ENCODE measurements around the gene TBX15. TPM values are rescaled to one million over a fixed set of nuclear protein-coding genes. Genes with fewer than 3 reads are reported as not detected.

Gene TBX15
- total and polyA plus RNA-seq, 9 of the 15 experiments (the other 6 are each of a cell fraction or from before 2014, with no cell fraction given), result 0.03 to 3.4 (median 2.3) TPM

DNA sequence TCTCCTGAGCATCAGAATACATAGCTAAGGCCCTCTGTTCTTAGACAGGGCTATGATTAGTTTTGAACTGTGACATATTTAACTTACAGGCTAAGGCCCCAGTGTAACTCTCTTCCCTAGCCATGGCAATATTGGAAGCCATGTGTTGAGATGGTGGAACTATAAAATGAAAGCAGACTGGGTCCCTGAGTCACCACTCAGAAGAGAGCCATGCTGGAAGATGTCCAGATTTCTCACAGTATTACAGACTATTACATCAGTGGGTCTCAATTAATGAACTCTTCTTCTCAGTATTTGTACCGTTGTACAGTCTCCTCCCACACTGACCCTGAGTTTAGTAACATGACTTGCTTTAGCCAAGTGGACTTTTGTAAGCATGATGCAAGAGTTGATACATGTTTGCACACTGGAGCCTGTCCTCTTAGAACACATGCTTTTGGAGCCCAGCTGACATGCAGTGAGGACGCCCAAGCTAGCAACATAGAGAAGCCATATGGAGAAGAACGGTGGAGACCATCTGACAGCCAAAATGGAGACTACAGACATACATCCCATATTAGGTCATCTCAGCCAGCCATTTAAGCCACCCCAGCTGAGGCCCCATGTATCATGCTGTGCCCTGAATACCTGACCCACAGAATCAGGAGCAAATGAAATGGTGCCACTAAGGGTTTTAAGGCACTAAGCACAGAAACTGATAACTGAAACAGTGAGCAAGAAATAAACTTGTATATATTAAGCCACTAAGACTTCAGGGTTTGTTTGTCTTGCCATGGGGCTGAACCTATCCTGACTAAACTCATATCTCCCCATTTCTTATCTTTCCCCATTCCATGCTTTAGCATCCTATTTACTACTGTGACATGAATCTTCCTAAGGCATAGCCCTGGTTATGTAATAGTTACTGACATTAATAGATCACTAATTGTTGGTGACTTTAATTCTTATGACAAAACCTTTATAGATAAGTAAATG, 24.4 kb downstream of the TBX15 start (continued):
- TF ChIP-seq, protein P1, sequence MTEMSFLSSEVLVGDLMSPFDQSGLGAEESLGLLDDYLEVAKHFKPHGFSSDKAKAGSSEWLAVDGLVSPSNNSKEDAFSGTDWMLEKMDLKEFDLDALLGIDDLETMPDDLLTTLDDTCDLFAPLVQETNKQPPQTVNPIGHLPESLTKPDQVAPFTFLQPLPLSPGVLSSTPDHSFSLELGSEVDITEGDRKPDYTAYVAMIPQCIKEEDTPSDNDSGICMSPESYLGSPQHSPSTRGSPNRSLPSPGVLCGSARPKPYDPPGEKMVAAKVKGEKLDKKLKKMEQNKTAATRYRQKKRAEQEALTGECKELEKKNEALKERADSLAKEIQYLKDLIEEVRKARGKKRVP (CRISPR knock-in tag; IDR thresholded peaks at IDR 0.05), result peak; percentile 100
- TF ChIP-seq ZNF133 (CRISPR knock-in tag; IDR thresholded peaks at IDR 0.05) (no peak), POLR2H (tag; IDR thresholded peaks at IDR 0.05; ENCODE audit: low read depth) (peak; percentile 69), ZNF24 (IDR thresholded peaks at IDR 0.05) (peak; percentile 32; the same call in 1 of the 2 replicates), NCOR1 (IDR thresholded peaks at IDR 0.05) (no peak), MECOM (CRISPR knock-in tag; IDR thresholded peaks at IDR 0.05) (no peak; the same call in none of the 2 replicates), ZNF57 (CRISPR knock-in tag; IDR thresholded peaks at IDR 0.05) (no peak), MAZ (CRISPR knock-in tag; conservative IDR thresholded peaks at IDR 0.05 in 1 of 2, IDR thresholded peaks at IDR 0.05 in 1 of 2) (peak; percentile 61 to 77; a peak in 3 of 4 replicates), KLF6 (CRISPR knock-in tag; IDR thresholded peaks at IDR 0.05; ENCODE audit: borderline replicate concordance) (peak; percentile 89), RNF2 (IDR thresholded peaks at IDR 0.05) (peak; percentile 79; the same call in 1 of the 2 replicates), ZNF274 (IDR thresholded peaks at IDR 0.05; ENCODE audit: borderline replicate concordance, low read depth, low read length) (no peak), MAFG (tag; conservative IDR thresholded peaks at IDR 0.05) (peak; percentile 50; the same call in 1 of the 2 replicates), ZFP30 (CRISPR knock-in tag; IDR thresholded peaks at IDR 0.05; ENCODE audit: borderline replicate concordance) (no peak), ZNF561 (CRISPR knock-in tag; conservative IDR thresholded peaks at IDR 0.05) (0 out of 2 replicates have a peak, but pooled peaks have one; percentile 52)
- TF ChIP-seq, protein P2, sequence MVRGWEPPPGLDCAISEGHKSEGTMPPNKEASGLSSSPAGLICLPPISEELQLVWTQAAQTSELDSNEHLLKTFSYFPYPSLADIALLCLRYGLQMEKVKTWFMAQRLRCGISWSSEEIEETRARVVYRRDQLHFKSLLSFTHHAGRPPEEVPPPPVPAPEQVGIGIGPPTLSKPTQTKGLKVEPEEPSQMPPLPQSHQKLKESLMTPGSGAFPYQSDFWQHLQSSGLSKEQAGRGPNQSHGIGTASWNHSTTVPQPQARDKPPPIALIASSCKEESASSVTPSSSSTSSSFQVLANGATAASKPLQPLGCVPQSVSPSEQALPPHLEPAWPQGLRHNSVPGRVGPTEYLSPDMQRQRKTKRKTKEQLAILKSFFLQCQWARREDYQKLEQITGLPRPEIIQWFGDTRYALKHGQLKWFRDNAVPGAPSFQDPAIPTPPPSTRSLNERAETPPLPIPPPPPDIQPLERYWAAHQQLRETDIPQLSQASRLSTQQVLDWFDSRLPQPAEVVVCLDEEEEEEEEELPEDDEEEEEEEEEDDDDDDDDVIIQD (CRISPR knock-in tag; IDR thresholded peaks at IDR 0.05), result no peak; the same call in 1 of the 2 replicates
- TF ChIP-seq, protein P3, sequence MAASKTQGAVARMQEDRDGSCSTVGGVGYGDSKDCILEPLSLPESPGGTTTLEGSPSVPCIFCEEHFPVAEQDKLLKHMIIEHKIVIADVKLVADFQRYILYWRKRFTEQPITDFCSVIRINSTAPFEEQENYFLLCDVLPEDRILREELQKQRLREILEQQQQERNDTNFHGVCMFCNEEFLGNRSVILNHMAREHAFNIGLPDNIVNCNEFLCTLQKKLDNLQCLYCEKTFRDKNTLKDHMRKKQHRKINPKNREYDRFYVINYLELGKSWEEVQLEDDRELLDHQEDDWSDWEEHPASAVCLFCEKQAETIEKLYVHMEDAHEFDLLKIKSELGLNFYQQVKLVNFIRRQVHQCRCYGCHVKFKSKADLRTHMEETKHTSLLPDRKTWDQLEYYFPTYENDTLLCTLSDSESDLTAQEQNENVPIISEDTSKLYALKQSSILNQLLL (CRISPR knock-in tag; IDR thresholded peaks at IDR 0.05; ENCODE audit: borderline replicate concordance), result no peak
- TF ChIP-seq, protein P4, sequence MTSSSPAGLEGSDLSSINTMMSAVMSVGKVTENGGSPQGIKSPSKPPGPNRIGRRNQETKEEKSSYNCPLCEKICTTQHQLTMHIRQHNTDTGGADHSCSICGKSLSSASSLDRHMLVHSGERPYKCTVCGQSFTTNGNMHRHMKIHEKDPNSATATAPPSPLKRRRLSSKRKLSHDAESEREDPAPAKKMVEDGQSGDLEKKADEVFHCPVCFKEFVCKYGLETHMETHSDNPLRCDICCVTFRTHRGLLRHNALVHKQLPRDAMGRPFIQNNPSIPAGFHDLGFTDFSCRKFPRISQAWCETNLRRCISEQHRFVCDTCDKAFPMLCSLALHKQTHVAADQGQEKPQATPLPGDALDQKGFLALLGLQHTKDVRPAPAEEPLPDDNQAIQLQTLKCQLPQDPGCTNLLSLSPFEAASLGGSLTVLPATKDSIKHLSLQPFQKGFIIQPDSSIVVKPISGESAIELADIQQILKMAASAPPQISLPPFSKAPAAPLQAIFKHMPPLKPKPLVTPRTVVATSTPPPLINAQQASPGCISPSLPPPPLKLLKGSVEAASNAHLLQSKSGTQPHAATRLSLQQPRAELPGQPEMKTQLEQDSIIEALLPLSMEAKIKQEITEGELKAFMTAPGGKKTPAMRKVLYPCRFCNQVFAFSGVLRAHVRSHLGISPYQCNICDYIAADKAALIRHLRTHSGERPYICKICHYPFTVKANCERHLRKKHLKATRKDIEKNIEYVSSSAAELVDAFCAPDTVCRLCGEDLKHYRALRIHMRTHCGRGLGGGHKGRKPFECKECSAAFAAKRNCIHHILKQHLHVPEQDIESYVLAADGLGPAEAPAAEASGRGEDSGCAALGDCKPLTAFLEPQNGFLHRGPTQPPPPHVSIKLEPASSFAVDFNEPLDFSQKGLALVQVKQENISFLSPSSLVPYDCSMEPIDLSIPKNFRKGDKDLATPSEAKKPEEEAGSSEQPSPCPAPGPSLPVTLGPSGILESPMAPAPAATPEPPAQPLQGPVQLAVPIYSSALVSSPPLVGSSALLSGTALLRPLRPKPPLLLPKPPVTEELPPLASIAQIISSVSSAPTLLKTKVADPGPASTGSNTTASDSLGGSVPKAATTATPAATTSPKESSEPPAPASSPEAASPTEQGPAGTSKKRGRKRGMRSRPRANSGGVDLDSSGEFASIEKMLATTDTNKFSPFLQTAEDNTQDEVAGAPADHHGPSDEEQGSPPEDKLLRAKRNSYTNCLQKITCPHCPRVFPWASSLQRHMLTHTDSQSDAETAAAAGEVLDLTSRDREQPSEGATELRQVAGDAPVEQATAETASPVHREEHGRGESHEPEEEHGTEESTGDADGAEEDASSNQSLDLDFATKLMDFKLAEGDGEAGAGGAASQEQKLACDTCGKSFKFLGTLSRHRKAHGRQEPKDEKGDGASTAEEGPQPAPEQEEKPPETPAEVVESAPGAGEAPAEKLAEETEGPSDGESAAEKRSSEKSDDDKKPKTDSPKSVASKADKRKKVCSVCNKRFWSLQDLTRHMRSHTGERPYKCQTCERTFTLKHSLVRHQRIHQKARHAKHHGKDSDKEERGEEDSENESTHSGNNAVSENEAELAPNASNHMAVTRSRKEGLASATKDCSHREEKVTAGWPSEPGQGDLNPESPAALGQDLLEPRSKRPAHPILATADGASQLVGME (CRISPR knock-in tag; IDR thresholded peaks at IDR 0.05), result peak; percentile 79
